ENCODE results near the gene CNOT4.
"Not testable (repeated sequence)": the region's sequence is repeated elsewhere in the genome, so short reads cannot be mapped to it uniquely, and the experiment has no call there.

CNOT4 gene

GRCh38 chr7:135480966-135481597 is 28.8 kb downstream of the CNOT4 start:
- ATAC-seq = peak; percentile 72
- TF ChIP-seq TOX (CRISPR knock-in tag; IDR thresholded peaks at IDR 0.05; ENCODE audit: borderline replicate concordance) (no peak), ZFP3 (CRISPR knock-in tag; IDR thresholded peaks at IDR 0.05) (0 out of 2 replicates have a peak, but pooled peaks have one; percentile 14)

GRCh38 chr7:135475521-135475920 is 34.4 kb downstream of the CNOT4 start:
- ATAC-seq = no peak
- TF ChIP-seq OSR1 (CRISPR knock-in tag; IDR thresholded peaks at IDR 0.05) (no peak), BACH2 (CRISPR knock-in tag; IDR thresholded peaks at IDR 0.05; ENCODE audit: borderline replicate concordance) (no peak)

- not testable (repeated sequence) for ATAC-seq
These were observed 40.2 kb downstream of the CNOT4 start for GRCh38 chr7:135469705-135470104.

- no peak for ATAC-seq
- TF ChIP-seq TOX (CRISPR knock-in tag; IDR thresholded peaks at IDR 0.05; ENCODE audit: borderline replicate concordance) (no peak), RARB (CRISPR knock-in tag; IDR thresholded peaks at IDR 0.05) (no peak), ISL1 (CRISPR knock-in tag; IDR thresholded peaks at IDR 0.05) (no peak), CSDC2 (CRISPR knock-in tag; IDR thresholded peaks at IDR 0.05) (no peak), CREB5 (CRISPR knock-in tag; IDR thresholded peaks at IDR 0.05; ENCODE audit: low read depth) (no peak), PPARA (CRISPR knock-in tag; IDR thresholded peaks at IDR 0.05; ENCODE audit: borderline replicate concordance) (no peak), ARNTL (CRISPR knock-in tag; IDR thresholded peaks at IDR 0.05; ENCODE audit: borderline replicate concordance, low read depth) (no peak), GLIS3 (CRISPR knock-in tag; IDR thresholded peaks at IDR 0.05) (no peak), OSR1 (CRISPR knock-in tag; IDR thresholded peaks at IDR 0.05) (no peak)
These were observed 42.6 kb downstream of the CNOT4 start for GRCh38 chr7:135467207-135467711.

GRCh38 chr7:135466442-135467206 is 43.3 kb downstream of the CNOT4 start:
- TF ChIP-seq TCF4 (CRISPR knock-in tag; IDR thresholded peaks at IDR 0.05; ENCODE audit: borderline replicate concordance) (no peak), ZFP3 (CRISPR knock-in tag; IDR thresholded peaks at IDR 0.05) (no peak), TSHZ2 (CRISPR knock-in tag; IDR thresholded peaks at IDR 0.05) (no peak), ZNF565 (CRISPR knock-in tag; conservative IDR thresholded peaks at IDR 0.05; ENCODE audit: low read depth) (no peak), ZFP30 (CRISPR knock-in tag; IDR thresholded peaks at IDR 0.05) (no peak), GLIS3 (CRISPR knock-in tag; IDR thresholded peaks at IDR 0.05) (no peak), ZNF70 (CRISPR knock-in tag; IDR thresholded peaks at IDR 0.05) (no peak), ESRRG (CRISPR knock-in tag; IDR thresholded peaks at IDR 0.05) (no peak), POU6F1 (CRISPR knock-in tag; IDR thresholded peaks at IDR 0.05; ENCODE audit: borderline replicate concordance, low read depth) (no peak)
- ATAC-seq = peak; percentile 20; the same call in 1 of the 3 replicates

GRCh38 chr7:135463908-135464307 is 46.0 kb downstream of the CNOT4 start:
- ATAC-seq = no peak

More at GRCh38 chr7:135463908-135464307, 46.0 kb downstream of the CNOT4 start:
- TF ChIP-seq RARB (CRISPR knock-in tag; IDR thresholded peaks at IDR 0.05) = no peak
- no peak for TF ChIP-seq ZFP3 (CRISPR knock-in tag; IDR thresholded peaks at IDR 0.05)
- TF ChIP-seq ARNTL (CRISPR knock-in tag; IDR thresholded peaks at IDR 0.05; ENCODE audit: borderline replicate concordance, low read depth) = no peak
- no peak for TF ChIP-seq CSDC2 (CRISPR knock-in tag; IDR thresholded peaks at IDR 0.05)
- TF ChIP-seq ISL1 (CRISPR knock-in tag; IDR thresholded peaks at IDR 0.05) = no peak
- TF ChIP-seq ESRRG (CRISPR knock-in tag; IDR thresholded peaks at IDR 0.05) = no peak
- TF ChIP-seq ZNF70 (CRISPR knock-in tag; IDR thresholded peaks at IDR 0.05) = no peak
- TF ChIP-seq ZFP30 (CRISPR knock-in tag; IDR thresholded peaks at IDR 0.05) = no peak
- TF ChIP-seq ZNF565 (CRISPR knock-in tag; conservative IDR thresholded peaks at IDR 0.05; ENCODE audit: low read depth) = no peak
- no peak for TF ChIP-seq PATZ1 (CRISPR knock-in tag; IDR thresholded peaks at IDR 0.05; ENCODE audit: borderline replicate concordance)
- TF ChIP-seq TCF4 (CRISPR knock-in tag; IDR thresholded peaks at IDR 0.05; ENCODE audit: borderline replicate concordance) = no peak
